Mesendoderm (in vitro differentiated cells): ENCODE data around the gene KIZ.
A peak's percentile ranks its signal among the peaks of the same experiment; 100 is the strongest.

Source experiments
- DNase-seq: peaks from one replicate; pipeline ENCODE4 v3.0.0; 2013
- H2AK5ac ChIP-seq: 2 replicates; pipeline ENCODE4 v1.6.1; 2013; ENCODE audit warnings: low read length, inconsistent platforms
- H2BK120ac ChIP-seq: 2 replicates; pipeline ENCODE4 v1.6.1; 2013; ENCODE audit warnings: low read depth, mild to moderate bottlenecking, low read length, moderate library complexity, mixed read lengths
- H2BK15ac ChIP-seq: replicated peaks from 2 replicates; pipeline ENCODE4 v1.6.1; 2013; ENCODE audit warnings: low read depth, mild to moderate bottlenecking, moderate library complexity
- H2BK5ac ChIP-seq: 2 replicates; pipeline ENCODE4 v1.6.1; 2013; ENCODE audit warnings: low read length, inconsistent platforms
- H3K18ac ChIP-seq: 2 replicates; pipeline ENCODE4 v1.6.1; 2013; ENCODE audit warnings: mild to moderate bottlenecking, low read length, mixed read lengths
- H3K23ac ChIP-seq: one replicate; pipeline ENCODE4 v1.6.1; 2013; ENCODE audit warnings: low read length
- H3K27ac ChIP-seq: 2 replicates; pipeline ENCODE4 v1.5.1; 2013; ENCODE audit warnings: low read depth, mild to moderate bottlenecking, inconsistent platforms, low read length, moderate library complexity
- H3K27me3 ChIP-seq: 2 replicates; pipeline ENCODE4 v1.6.1; 2013; ENCODE audit warnings: low read length, control low read depth, mild to moderate bottlenecking, inconsistent platforms; ENCODE audit not compliant: insufficient read depth, poor library complexity
- H3K36me3 ChIP-seq: 2 replicates; pipeline ENCODE4 v1.6.1; 2013; ENCODE audit warnings: low read length, inconsistent platforms; ENCODE audit not compliant: control insufficient read depth, insufficient read depth
- H3K4ac ChIP-seq: one replicate; pipeline ENCODE4 v1.6.1; 2013; ENCODE audit warnings: low read depth, mild to moderate bottlenecking, low read length, moderate library complexity
- H3K4me1 ChIP-seq: 2 replicates; pipeline ENCODE4 v1.6.1; 2013; ENCODE audit warnings: low read depth, low read length, inconsistent platforms; ENCODE audit not compliant: control insufficient read depth
- H3K4me2 ChIP-seq: 2 replicates; pipeline ENCODE4 v1.6.1; 2013; ENCODE audit warnings: low read length
- H3K4me3 ChIP-seq: 2 replicates; pipeline ENCODE4 v1.5.1; 2013; ENCODE audit warnings: mild to moderate bottlenecking, low read length
- H3K56ac ChIP-seq: one replicate; pipeline ENCODE4 v1.6.1; 2013; ENCODE audit warnings: low read length
- H3K79me1 ChIP-seq: 2 replicates; pipeline ENCODE4 v1.6.1; 2013; ENCODE audit warnings: low read length, inconsistent platforms
- H3K79me2 ChIP-seq: 2 replicates; pipeline ENCODE4 v1.6.1; 2013; ENCODE audit warnings: mild to moderate bottlenecking, low read length; ENCODE audit not compliant: control insufficient read depth, insufficient read depth
- H3K9ac ChIP-seq: 2 replicates; pipeline ENCODE4 v1.6.1; 2013; ENCODE audit warnings: low read length, inconsistent platforms
- H4K5ac ChIP-seq: one replicate; pipeline ENCODE4 v1.6.1; 2013; ENCODE audit warnings: low read length
- H4K8ac ChIP-seq: one replicate; pipeline ENCODE4 v1.6.1; 2013; ENCODE audit warnings: low read depth, mild to moderate bottlenecking, control low read depth, low read length, moderate library complexity
- WGBS: extraction: QIAGEN DNeasy Blood & Tissue Kit; methylation state at CpG from one replicate; pipeline ENCODE4 v1.1.7; 2013; ENCODE audit warnings: low lambda C conversion rate, missing lambda C conversion rate; ENCODE audit not compliant: insufficient coverage; ENCODE audit errors: extremely low coverage; 5-methylcytosine and 5-hydroxymethylcytosine counted together

The KIZ gene

DNA sequence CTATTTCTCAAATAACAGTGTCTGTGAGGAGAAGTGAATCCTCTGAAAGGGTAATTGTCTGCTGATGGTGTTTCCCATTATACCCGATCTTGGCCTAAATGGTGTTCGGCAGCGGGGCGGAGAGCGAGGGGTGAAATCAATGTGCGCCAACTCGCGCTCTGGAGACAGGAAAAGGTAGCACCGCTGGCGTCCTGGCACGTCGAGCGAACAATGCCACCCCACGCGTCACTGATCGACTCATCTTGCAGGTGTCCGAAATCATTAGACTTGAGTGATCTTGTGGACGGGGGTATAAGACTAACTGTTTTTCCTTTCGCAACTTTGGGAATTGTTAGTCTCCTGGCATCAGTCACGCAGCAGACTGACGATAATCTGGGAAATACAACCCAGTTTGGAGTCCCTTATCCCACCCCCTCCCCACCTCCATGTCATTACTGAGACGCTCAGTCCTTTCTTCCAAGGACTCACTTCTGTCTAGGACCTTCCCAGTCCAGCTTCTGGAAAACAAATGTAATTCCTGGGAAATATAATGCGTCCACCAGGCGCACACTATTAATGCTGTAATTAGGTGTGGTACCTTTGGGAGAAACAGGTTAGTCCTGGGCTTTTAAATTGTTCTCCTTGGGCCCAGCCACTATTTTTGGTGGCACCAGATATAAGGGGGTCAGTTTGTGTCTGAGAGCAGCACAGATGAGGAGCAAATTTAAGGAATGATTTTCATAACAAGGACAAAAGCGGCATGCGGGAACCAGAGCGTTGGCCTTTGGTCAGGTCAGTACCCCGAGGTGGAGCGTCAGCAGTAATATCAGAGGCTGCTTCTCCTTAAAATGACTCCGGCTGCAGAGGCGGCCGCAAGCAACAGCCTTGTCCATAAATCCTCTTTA lies 22.1 kb upstream of the KIZ start:
- H3K9ac ChIP-seq: no peak overlapping the region
- no peak overlapping the region for H2BK15ac ChIP-seq
- no peak overlapping the region for H3K27ac ChIP-seq
- H2AK5ac ChIP-seq: no peak overlapping the region
- no peak overlapping the region for H3K4me2 ChIP-seq
- no peak overlapping the region for H4K8ac ChIP-seq
- no peak overlapping the region for H2BK5ac ChIP-seq
- H3K18ac ChIP-seq: no peak overlapping the region
- no CpG with 5 or more reads among the region's 32 CpGs for WGBS
- no peaks in the 10 kb centered on the region for H3K79me1 ChIP-seq
- no peak overlapping the region for H3K4me3 ChIP-seq
- H3K79me2 ChIP-seq: no peaks in the 10 kb centered on the region
- no peak overlapping the region for H3K56ac ChIP-seq
- no peak overlapping the region for H2BK120ac ChIP-seq
- peaks cover 54% of the 10 kb centered on the region for H3K27me3 ChIP-seq
- no peak overlapping the region for H3K23ac ChIP-seq
- H3K4ac ChIP-seq: no peak overlapping the region
- DNase-seq: peak; percentile 22
- no peaks in the 10 kb centered on the region for H3K36me3 ChIP-seq
- H3K4me1 ChIP-seq: peaks cover 3% of the 10 kb centered on the region
- H4K5ac ChIP-seq: no peak overlapping the region

DNA sequence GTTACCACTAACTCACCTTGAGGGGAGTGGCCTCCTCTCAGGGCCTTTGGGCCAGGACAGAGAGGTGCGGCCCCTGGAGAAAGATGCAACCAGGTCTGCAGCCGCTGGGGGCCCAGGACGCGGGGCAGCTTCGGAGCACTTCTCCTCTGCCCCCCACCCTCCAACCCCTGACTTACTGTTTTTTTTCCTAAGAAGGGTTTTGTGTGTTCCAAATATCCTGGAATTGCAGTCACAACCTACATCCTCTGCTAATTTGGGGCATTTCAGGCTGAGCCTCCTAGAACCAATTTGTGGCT lies 21.5 kb upstream of the KIZ start:
- H3K56ac ChIP-seq: no peak overlapping the region
- no peak overlapping the region for H3K18ac ChIP-seq
- DNase-seq: peak; percentile 41
- no peak overlapping the region for H3K4ac ChIP-seq
- no peak overlapping the region for H3K9ac ChIP-seq
- H2BK5ac ChIP-seq: no peak overlapping the region
- no peaks in the 10 kb centered on the region for H3K36me3 ChIP-seq
- peaks cover 49% of the 10 kb centered on the region for H3K27me3 ChIP-seq
- no peak overlapping the region for H3K23ac ChIP-seq
- H2BK120ac ChIP-seq: no peak overlapping the region
- WGBS: no CpG with 5 or more reads among the region's 5 CpGs
- no peak overlapping the region for H4K5ac ChIP-seq
- H3K4me2 ChIP-seq: no peak overlapping the region
- peaks cover 3% of the 10 kb centered on the region for H3K4me1 ChIP-seq
- H3K79me1 ChIP-seq: no peaks in the 10 kb centered on the region
- no peak overlapping the region for H4K8ac ChIP-seq
- H3K4me3 ChIP-seq: no peak overlapping the region
- no peak overlapping the region for H2AK5ac ChIP-seq
- H3K27ac ChIP-seq: no peak overlapping the region
- no peaks in the 10 kb centered on the region for H3K79me2 ChIP-seq
- no peak overlapping the region for H2BK15ac ChIP-seq

- Histone ChIP-seq H2BK120ac (no peak overlapping the region), H2AK5ac (no peak overlapping the region), H3K23ac (no peak overlapping the region), H3K27ac (no peak overlapping the region), H3K79me2 (no peaks in the 10 kb centered on the region), H3K4me2 (no peak overlapping the region), H2BK5ac (no peak overlapping the region), H3K36me3 (no peaks in the 10 kb centered on the region), H3K27me3 (peaks cover 44% of the 10 kb centered on the region), H3K56ac (no peak overlapping the region), H3K9ac (no peak overlapping the region), H2BK15ac (no peak overlapping the region), H3K4ac (no peak overlapping the region), H4K8ac (no peak overlapping the region), H3K79me1 (no peaks in the 10 kb centered on the region), H3K4me3 (no peak overlapping the region), H3K18ac (no peak overlapping the region), H3K4me1 (peaks cover 3% of the 10 kb centered on the region), H4K5ac (no peak overlapping the region)
- no CpG with 5 or more reads among the region's 16 CpGs for WGBS
- no peak for DNase-seq
Measured at GRCh38 chr20:21104921-21105320, 21.0 kb upstream of the KIZ start.

DNA sequence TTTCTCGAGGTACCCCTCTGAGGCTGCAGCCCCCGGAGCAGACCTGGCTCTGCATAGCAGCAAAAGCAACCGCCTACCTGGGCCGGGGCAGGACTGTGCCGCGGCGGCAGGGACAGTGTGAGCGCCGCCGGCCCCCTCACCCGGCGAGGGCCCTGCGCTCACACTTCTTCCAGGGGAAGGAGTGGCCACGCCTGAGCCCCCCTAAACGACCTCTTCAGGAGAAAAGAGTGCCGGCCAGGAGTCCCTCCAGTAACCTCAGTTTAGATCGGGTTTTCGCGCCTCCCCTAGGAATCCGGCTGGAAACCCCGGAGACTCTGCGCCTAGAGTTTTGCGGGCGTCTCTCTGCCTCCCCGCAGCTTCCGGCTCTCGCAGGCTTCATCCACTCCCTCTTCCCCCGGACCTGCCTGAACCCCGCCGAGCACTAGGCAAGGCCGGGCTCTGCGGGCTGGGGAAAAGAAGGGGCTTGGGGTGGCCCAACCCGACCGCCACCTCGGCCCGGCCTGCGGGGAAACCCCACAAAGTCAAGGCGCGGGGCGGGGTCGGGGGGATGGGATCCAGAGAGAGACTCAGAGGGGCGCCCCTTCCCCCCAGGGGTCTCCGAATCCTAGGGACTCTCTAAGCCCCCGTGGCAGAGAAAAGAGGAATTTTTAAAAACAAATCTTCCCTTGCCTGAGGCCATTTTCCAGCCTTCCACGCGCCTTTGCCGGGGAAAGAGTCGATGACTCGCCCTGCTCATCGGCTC lies 20.3 kb upstream of the KIZ start:
- H4K8ac ChIP-seq: no peak overlapping the region
- H3K4me3 ChIP-seq: no peak overlapping the region
- H3K56ac ChIP-seq: peak overlapping the region; percentile 30
- no peak overlapping the region for H3K4ac ChIP-seq
- H3K9ac ChIP-seq: peak overlapping the region; percentile 46
- DNase-seq: no peak
- no peak overlapping the region for H2BK5ac ChIP-seq
- peaks cover under 1% of the 10 kb centered on the region for H3K4me1 ChIP-seq
- H2AK5ac ChIP-seq: no peak overlapping the region
- no peaks in the 10 kb centered on the region for H3K79me1 ChIP-seq
- no peak overlapping the region for H3K23ac ChIP-seq
- no peaks in the 10 kb centered on the region for H3K36me3 ChIP-seq
- H2BK120ac ChIP-seq: no peak overlapping the region
- peak overlapping the region; percentile 47 for H3K4me2 ChIP-seq
- no peaks in the 10 kb centered on the region for H3K79me2 ChIP-seq
- H3K27ac ChIP-seq: no peak overlapping the region
- H3K27me3 ChIP-seq: peaks cover 40% of the 10 kb centered on the region
- H4K5ac ChIP-seq: no peak overlapping the region
- H3K18ac ChIP-seq: peak overlapping the region; percentile 16
- no CpG with 5 or more reads among the region's 50 CpGs for WGBS
- H2BK15ac ChIP-seq: no peak overlapping the region

DNA sequence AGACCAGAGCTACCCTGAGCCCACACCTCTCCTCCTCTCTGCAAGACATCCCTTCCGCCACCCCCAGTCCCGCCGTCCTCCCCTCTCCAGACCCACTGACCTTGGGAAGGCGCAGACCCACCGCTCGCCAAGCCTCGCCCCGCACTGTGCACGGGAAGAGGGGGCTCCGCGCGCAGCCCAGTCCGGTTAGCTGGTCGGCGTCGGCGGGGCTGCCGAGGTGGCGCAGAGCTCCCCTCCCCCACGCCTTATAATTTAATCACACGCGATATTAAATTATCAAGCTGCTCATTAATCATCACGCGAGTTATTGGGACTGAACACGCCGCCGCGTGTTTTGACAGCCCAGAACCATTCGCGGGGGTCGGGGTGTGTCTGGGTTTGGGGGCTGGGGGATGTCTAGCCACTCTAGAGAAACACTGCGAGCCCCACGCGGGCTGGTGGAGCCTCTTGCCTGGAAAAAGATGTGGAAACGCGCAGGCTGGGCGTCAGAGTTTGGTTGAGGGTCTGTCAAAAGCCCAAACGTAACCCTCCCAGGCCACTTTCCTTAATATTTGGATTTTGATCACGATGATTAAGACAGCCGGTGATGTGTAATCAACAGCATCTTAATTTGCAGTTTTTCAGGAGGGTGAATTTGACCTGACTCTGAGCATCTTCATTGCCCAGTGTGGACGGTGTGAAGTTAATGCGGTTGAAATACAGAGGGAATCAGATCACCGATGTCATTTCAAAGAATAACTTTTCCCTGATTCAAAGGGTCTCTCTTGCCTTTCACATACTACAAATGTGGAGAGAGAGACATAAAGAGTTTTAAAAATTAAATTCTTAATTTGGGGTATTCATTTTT lies 19.5 kb upstream of the KIZ start, which contains the start of gene LINC00237:
Gene LINC00237 (minus strand): TSS at position 188 of the 847 bp plus-strand sequence.
- DNase-seq: peak; percentile 31
- Histone ChIP-seq H3K79me2 (no peaks in the 10 kb centered on the region), H3K4ac (no peak within 1 kb of the TSS), H3K23ac (no peak within 1 kb of the TSS), H3K4me2 (peak within 1 kb of the TSS; percentile 47), H3K9ac (peak within 1 kb of the TSS; percentile 46), H3K27ac (no peak within 1 kb of the TSS), H3K4me1 (no peaks in the 10 kb centered on the region), H3K27me3 (peaks cover 37% of the 10 kb centered on the region), H3K56ac (peak within 1 kb of the TSS; percentile 30), H4K8ac (no peak within 1 kb of the TSS), H3K79me1 (no peaks in the 10 kb centered on the region), H4K5ac (no peak within 1 kb of the TSS), H2AK5ac (no peak within 1 kb of the TSS), H3K36me3 (no peaks in the 10 kb centered on the region), H2BK5ac (no peak within 1 kb of the TSS), H3K4me3 (no peak within 1 kb of the TSS), H2BK120ac (no peak within 1 kb of the TSS), H2BK15ac (no peak within 1 kb of the TSS), H3K18ac (peak within 1 kb of the TSS; percentile 16)
- WGBS: no CpG with 5 or more reads among the region's 43 CpGs
